Hindlimb muscle (tissue), 1 donor: Measurements from ENCODE around the gene IRF1. TPM values are rescaled to one million over a fixed set of nuclear protein-coding genes. Genes with fewer than 3 reads are reported as not detected.

Experiments
- DNase-seq: peaks from one replicate; pipeline ENCODE4 v3.0.0-alpha.2; 2013
- polyA plus RNA-seq: library from polyadenylated mRNA; unstranded; fragments of 120-200 nt; gene quantifications from one replicate; pipeline ENCODE4 v1.2.1, GENCODE V29; 2013; ENCODE audit not compliant: insufficient read length

Gene IRF1
- polyA plus RNA-seq, 1 donor: 9.1 TPM

- DNase-seq: no peak
These were observed 29.6 kb downstream of the IRF1 start for GRCh38 chr5:132460846-132461568.

GRCh38 chr5:132459983-132460838 is 30.4 kb downstream of the IRF1 start:
- DNase-seq: no peak

GRCh38 chr5:132459031-132459982 is 31.3 kb downstream of the IRF1 start:
- DNase-seq: no peak

- no peak for DNase-seq
These were observed 31.9 kb downstream of the IRF1 start for GRCh38 chr5:132458651-132459030.

GRCh38 chr5:132458226-132458560 is 32.4 kb downstream of the IRF1 start:
- no peak for DNase-seq

DNA sequence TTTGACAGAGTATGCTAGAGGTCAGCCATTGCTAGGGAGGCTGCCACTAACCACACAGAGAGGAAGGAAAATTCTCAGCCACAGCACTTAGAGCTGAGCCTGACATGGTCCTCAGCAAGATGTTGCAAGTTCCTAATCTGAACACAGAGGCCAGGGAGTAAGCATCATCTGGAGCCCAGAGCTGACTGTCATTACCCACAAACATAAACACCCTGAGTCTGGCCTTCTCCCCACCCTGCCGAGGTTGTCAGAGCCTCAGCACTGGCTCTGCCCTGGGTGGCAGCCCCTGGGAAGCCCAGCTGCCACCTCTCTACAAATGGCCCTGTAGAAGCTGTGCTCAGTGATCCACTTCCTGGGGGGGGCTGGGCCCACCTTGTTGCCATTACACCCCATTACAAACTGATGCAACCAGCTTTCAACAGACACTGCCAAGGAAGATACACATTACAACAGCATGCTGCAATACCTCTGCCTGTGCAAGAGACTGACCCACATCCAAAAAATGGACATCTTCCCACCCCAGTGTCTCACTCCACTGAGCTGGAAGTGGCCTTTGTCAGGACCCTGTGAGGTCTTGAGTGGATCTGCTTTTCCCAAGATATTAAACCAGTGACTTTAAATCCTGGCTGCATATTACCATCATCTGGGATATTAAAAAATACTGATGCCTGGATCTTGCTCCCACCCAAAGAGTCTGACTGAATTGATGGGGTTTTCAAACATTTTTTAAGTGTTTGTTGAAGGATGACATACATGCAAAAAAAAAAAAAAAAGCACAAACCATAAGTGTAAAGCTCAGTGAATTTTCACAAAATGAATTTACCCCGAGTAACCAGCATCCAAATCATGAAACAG is 33.0 kb downstream of the IRF1 start:
- DNase-seq: no peak

GRCh38 chr5:132456987-132457361 is 33.6 kb downstream of the IRF1 start:
- DNase-seq: no peak

DNA sequence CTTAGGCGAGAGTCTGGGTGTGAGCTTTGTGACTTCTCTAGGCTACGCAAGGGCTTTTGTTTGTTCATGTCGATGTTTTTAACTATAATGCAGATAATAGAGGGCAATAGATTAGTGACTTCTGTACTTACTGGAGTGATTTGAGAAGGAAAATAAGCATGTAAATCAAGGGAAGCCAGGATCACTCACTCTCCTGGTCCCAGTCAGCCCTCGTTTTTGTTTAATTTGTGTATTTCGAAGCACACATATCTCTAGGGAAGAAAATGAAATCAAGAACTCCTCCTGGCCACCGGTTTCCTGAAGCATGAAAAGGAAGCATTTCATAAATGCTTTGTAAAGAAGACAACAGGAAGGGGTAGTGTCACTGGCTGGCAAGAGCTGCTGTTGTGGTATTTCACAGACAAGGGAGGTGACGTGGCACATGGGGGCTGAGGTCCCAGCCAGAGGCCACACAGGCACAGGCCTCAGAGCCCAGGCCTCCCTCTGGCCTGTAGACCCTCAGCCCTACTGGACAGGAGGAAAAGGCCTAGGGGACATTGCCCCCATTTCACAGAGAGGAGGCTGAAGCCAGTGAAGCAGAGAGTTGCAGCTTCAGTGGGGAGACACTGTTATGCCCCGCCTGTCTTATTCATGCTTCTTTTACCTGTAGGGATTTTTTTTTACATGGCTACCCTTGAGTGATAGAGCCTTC is 34.1 kb downstream of the IRF1 start:
- no peak for DNase-seq

GRCh38 chr5:132455614-132456115 is 34.9 kb downstream of the IRF1 start:
- no peak for DNase-seq

- no peak for DNase-seq
These were observed 36.2 kb downstream of the IRF1 start for GRCh38 chr5:132454361-132454760.

DNA sequence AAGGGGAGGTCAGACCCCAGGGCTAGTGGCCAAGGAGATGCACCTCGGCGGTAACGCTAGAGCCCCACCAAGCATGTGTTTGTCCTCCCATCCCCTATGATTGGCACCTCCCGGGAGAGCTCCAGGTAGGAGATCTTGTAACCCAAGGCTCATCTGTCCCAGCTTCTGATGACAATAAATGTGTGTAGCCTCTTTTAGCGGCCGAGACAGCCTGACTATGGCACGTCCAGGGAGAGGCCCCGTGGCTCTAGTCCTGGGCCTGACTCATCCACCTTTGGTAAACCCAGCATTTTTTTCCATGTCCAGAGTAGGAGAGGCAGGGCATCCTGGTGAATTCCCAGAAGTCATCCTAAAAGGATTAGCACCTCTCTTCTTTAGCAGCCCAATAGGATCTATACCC is 39.2 kb downstream of the IRF1 start:
- DNase-seq: no peak

GRCh38 chr5:132449060-132449459 is 41.5 kb downstream of the IRF1 start:
- DNase-seq: no peak

DNA sequence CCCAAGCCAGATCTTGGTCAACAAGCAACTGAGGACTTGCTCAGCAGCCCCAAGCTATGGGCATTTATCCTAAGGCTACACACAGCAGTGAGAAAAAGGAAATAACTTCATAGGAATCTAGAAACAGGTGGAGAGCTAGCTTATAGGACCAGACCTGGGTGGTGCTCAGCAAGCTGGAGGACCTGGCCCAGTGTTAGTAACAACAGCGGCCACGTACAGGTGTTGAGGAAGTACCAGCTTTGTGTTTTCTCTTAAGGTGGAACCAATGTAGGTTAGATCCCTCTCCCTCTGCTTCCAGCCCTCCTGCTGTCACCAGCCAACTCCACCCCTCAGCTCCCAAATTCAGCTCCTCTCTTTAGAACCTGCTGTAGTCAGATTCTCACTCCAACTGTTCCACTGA is 43.4 kb downstream of the IRF1 start:
- no peak for DNase-seq

DNA sequence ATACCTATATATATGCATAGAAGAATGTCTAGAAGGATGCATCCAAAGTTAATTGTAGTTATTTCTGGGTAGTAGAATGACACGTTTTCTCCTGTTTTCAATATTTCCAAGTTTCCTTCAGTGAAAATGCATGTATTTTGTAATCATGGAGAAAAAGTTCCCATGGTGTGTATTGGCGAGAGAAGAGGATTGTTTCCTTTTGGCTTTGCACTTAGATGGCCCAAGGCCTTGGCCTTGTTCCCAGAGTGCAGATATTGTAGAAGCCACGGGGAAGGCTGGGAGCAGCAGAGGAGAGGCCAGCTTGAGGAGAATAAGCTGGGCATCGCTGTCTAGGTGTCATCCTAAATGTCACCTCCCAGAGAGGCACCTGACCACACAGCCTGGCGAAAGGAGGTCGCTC is 44.0 kb downstream of the IRF1 start:
- peak; percentile 89 for DNase-seq

GRCh38 chr5:132445930-132446329 is 44.6 kb downstream of the IRF1 start:
- DNase-seq: no peak

- DNase-seq: no peak
These were observed 45.0 kb downstream of the IRF1 start for GRCh38 chr5:132445640-132445923.

DNA sequence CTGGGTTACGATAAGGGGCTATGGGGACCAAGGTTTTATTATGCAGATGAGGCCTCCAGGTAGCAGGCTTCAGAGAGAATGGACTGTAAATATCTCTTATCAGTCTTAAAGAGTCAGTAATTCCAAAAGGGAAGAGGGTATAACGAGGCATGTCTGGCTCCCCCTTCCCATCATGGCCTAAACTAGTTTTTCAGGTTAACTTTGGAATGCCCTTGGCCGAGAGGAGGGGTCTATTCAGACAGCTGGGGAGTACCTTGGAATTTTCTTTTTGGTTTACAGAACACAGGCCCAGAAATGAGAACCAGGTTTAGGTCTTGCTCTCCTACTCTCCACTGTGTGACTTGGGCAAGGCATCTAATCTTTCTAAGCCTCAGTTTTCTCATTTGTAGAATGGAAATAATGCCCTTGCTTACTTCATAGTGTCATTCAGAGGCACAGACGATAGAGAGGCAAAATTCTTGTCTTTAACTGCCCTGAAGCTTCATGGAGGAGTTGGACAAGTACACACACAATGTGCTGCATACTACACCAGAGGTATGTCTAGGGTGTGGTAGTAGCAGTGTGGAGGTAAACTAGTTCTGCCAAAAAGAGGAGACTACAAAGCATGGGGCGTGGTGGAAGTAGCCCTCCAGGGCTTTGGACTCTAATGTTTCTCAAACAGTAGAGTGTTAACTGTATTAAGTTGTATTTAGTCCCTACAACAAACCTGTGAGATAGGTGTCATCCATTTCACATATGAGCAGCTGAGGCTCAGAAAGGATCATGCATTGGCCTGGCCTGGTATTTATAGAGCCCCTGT is 45.5 kb downstream of the IRF1 start:
- DNase-seq: no peak

- DNase-seq: no peak
These were observed 46.5 kb downstream of the IRF1 start for GRCh38 chr5:132444061-132444460.

- peak; percentile 92 for DNase-seq
These were observed 51.0 kb downstream of the IRF1 start for GRCh38 chr5:132439521-132440089.

- DNase-seq: no peak
These were observed 51.7 kb downstream of the IRF1 start for GRCh38 chr5:132438917-132439316.
